22Rv1 (cell line): ENCODE data around the gene MFAP4.

Source experiments
- H3K27ac ChIP-seq: fragments of 450-650 bp; 2 replicates; pipeline ENCODE4 v1.5.1; 2017
- CTCF ChIP-seq: fragments of 450-650 bp; IDR thresholded peaks from 2 replicates; pipeline ENCODE4 v1.5.1; 2017; ENCODE audit warnings: mild to moderate bottlenecking
- ZFX ChIP-seq: fragments of 450-650 bp; IDR thresholded peaks from 2 replicates; pipeline ENCODE4 v1.6.1; 2017; ENCODE audit warnings: antibody characterized with exemption, borderline replicate concordance

Gene MFAP4

GRCh38 chr17:19346351-19347255, 40.4 kb downstream of the MFAP4 start:
- TF ChIP-seq CTCF (no peak), ZFX (no peak)
- H3K27ac ChIP-seq, result no peak overlapping the region

GRCh38 chr17:19345486-19346350, 41.3 kb downstream of the MFAP4 start:
- TF ChIP-seq ZFX, result no peak
- no peak overlapping the region for H3K27ac ChIP-seq

GRCh38 chr17:19345067-19345460, 41.9 kb downstream of the MFAP4 start:
- no peak for TF ChIP-seq ZFX
- no peak for TF ChIP-seq CTCF
- H3K27ac ChIP-seq, result no peak overlapping the region

GRCh38 chr17:19344311-19345066, 42.5 kb downstream of the MFAP4 start:
- TF ChIP-seq CTCF, result no peak
- TF ChIP-seq ZFX, result no peak
- no peak overlapping the region for H3K27ac ChIP-seq

- TF ChIP-seq ZFX, result no peak
- no peak for TF ChIP-seq CTCF
- no peak overlapping the region for H3K27ac ChIP-seq
Measured at GRCh38 chr17:19343671-19344151, 43.3 kb downstream of the MFAP4 start.

GRCh38 chr17:19343256-19343630, 43.7 kb downstream of the MFAP4 start:
- TF ChIP-seq CTCF (no peak), ZFX (no peak)
- H3K27ac ChIP-seq, result no peak overlapping the region

GRCh38 chr17:19342611-19343255, 44.3 kb downstream of the MFAP4 start:
- no peak overlapping the region for H3K27ac ChIP-seq
- TF ChIP-seq CTCF, result no peak
- no peak for TF ChIP-seq ZFX
